ENCODE data around the gene RGS12. TPM values are rescaled to one million over a fixed set of nuclear protein-coding genes. Genes with fewer than 3 reads are reported as not detected.

The RGS12 gene
- polyA plus RNA-seq, 1 donor, result 36.4 TPM

GRCh38 chr4:3314706-3315260, 22.0 kb downstream of the RGS12 start:
- no peak for DNase-seq
- H3K27me3 ChIP-seq (ENCODE audit: control insufficient read depth, insufficient read depth, low read length), result no peaks in the 10 kb centered on the region
- no peak overlapping the region for H3K27ac ChIP-seq (ENCODE audit: low read length)
- H3K36me3 ChIP-seq (ENCODE audit: control insufficient read depth, insufficient read depth, low read length), result peaks cover 27% of the 10 kb centered on the region
- no peaks in the 10 kb centered on the region for H3K9me3 ChIP-seq (ENCODE audit: control insufficient read depth, low read depth, low read length)
- no CpG with 5 or more reads among the region's 13 CpGs for WGBS (ENCODE audit: insufficient coverage, low lambda C conversion rate)
- H3K4me3 ChIP-seq (ENCODE audit: low read length), result no peak overlapping the region
- peaks cover 15% of the 10 kb centered on the region for H3K4me1 ChIP-seq (ENCODE audit: control insufficient read depth, insufficient read depth, low read length)

DNA sequence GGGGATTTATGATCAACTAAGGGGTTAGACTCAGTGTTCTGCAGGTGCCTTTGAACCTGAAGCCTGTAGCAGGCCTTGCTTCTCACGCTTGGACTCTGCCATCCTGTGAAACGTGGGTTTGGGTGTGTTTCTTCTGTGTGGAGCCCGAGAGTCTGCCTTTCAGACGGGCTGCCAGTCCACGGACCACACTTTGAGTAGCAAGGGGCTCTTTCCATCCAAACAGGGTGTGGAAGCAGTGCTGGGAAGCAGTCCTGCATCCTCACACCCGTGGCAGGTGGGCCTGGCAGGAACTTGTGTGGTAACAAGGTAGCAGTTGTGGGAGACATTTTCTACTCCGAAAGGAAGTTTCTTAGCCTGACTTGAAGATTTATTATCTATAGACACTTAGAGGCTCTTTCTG, 22.7 kb downstream of the RGS12 start:
- Histone ChIP-seq H3K4me3 (ENCODE audit: low read length) (no peak overlapping the region), H3K27me3 (ENCODE audit: control insufficient read depth, insufficient read depth, low read length) (no peaks in the 10 kb centered on the region), H3K9me3 (ENCODE audit: control insufficient read depth, low read depth, low read length) (no peaks in the 10 kb centered on the region), H3K4me1 (ENCODE audit: control insufficient read depth, insufficient read depth, low read length) (peaks cover 15% of the 10 kb centered on the region), H3K36me3 (ENCODE audit: control insufficient read depth, insufficient read depth, low read length) (peaks cover 27% of the 10 kb centered on the region), H3K27ac (ENCODE audit: low read length) (no peak overlapping the region)
- no peak for DNase-seq
- 80% methylated on average over 1 of the region's 7 CpGs for WGBS (ENCODE audit: insufficient coverage, low lambda C conversion rate)

DNA sequence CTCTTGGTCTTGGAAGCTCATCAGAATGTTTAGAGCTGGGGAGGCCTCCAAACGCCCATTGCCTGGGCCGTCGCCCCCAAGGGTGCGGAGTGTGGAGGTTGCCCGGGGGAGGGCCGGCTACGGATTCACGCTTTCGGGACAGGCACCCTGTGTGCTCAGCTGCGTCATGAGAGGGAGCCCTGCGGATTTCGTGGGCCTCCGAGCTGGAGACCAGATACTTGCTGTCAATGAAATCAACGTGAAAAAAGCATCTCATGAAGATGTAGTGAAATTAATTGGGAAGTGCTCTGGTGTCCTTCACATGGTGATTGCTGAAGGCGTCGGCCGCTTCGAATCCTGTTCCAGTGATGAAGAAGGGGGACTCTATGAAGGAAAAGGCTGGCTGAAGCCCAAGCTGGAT, 23.3 kb downstream of the RGS12 start:
- H3K27ac ChIP-seq (ENCODE audit: low read length), result no peak overlapping the region
- H3K9me3 ChIP-seq (ENCODE audit: control insufficient read depth, low read depth, low read length), result no peaks in the 10 kb centered on the region
- no CpG with 5 or more reads among the region's 18 CpGs for WGBS (ENCODE audit: insufficient coverage, low lambda C conversion rate)
- H3K27me3 ChIP-seq (ENCODE audit: control insufficient read depth, insufficient read depth, low read length), result no peaks in the 10 kb centered on the region
- H3K36me3 ChIP-seq (ENCODE audit: control insufficient read depth, insufficient read depth, low read length), result peaks cover 27% of the 10 kb centered on the region
- no peak for DNase-seq
- peaks cover 21% of the 10 kb centered on the region for H3K4me1 ChIP-seq (ENCODE audit: control insufficient read depth, insufficient read depth, low read length)
- H3K4me3 ChIP-seq (ENCODE audit: low read length), result no peak overlapping the region

DNA sequence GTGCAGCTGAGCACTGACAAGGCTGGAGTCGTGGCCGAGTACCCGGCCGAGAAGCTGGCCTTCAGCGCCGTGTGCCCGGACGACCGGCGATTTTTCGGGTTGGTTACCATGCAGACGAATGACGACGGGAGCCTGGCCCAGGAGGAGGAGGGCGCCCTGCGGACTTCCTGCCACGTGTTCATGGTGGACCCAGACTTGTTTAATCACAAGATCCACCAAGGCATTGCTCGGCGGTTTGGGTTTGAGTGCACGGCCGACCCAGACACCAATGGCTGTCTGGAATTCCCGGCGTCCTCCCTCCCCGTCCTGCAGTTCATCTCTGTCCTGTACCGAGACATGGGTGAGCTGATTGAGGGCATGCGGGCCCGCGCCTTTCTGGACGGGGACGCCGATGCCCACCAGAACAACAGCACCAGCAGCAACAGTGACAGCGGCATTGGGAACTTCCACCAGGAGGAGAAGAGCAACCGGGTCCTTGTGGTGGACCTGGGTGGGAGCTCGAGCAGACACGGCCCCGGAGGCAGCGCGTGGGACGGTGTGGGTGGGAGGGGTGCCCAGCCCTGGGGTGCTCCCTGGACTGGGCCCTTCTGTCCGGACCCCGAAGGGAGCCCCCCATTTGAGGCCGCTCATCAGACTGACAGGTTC, 24.3 kb downstream of the RGS12 start:
- H3K27ac ChIP-seq (ENCODE audit: low read length), result no peak overlapping the region
- no peaks in the 10 kb centered on the region for H3K27me3 ChIP-seq (ENCODE audit: control insufficient read depth, insufficient read depth, low read length)
- no CpG with 5 or more reads among the region's 42 CpGs for WGBS (ENCODE audit: insufficient coverage, low lambda C conversion rate)
- H3K4me3 ChIP-seq (ENCODE audit: low read length), result no peak overlapping the region
- no peaks in the 10 kb centered on the region for H3K9me3 ChIP-seq (ENCODE audit: control insufficient read depth, low read depth, low read length)
- peaks cover 27% of the 10 kb centered on the region for H3K36me3 ChIP-seq (ENCODE audit: control insufficient read depth, insufficient read depth, low read length)
- H3K4me1 ChIP-seq (ENCODE audit: control insufficient read depth, insufficient read depth, low read length), result peaks cover 18% of the 10 kb centered on the region
- DNase-seq, result no peak

DNA sequence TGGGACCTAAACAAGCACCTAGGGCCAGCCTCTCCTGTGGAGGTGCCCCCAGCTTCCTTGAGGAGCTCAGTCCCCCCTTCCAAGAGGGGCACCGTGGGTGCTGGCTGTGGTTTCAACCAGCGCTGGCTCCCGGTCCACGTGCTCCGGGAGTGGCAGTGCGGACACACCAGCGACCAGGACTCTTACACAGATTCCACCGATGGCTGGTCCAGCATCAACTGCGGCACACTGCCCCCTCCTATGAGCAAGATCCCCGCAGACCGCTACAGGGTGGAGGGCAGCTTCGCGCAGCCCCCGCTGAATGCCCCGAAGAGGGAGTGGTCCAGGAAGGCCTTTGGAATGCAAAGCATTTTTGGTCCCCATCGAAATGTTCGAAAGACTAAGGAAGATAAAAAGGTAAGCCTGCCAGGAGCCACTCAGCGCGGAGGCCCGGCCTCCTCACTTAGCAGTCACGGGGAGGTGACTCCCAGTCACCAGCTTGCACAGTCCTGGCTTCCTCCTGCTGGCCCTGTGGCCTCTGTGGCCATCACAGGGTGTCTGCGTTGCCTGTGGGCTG, 24.9 kb downstream of the RGS12 start:
- no peak overlapping the region for H3K27ac ChIP-seq (ENCODE audit: low read length)
- WGBS (ENCODE audit: insufficient coverage, low lambda C conversion rate), result no CpG with 5 or more reads among the region's 22 CpGs

GRCh38 chr4:3318561-3319021, 25.8 kb downstream of the RGS12 start:
- Histone ChIP-seq H3K4me3 (ENCODE audit: low read length) (no peak overlapping the region), H3K9me3 (ENCODE audit: control insufficient read depth, low read depth, low read length) (no peaks in the 10 kb centered on the region), H3K4me1 (ENCODE audit: control insufficient read depth, insufficient read depth, low read length) (peaks cover 12% of the 10 kb centered on the region), H3K27me3 (ENCODE audit: control insufficient read depth, insufficient read depth, low read length) (no peaks in the 10 kb centered on the region), H3K27ac (ENCODE audit: low read length) (no peak overlapping the region), H3K36me3 (ENCODE audit: control insufficient read depth, insufficient read depth, low read length) (peaks cover 27% of the 10 kb centered on the region)
- WGBS (ENCODE audit: insufficient coverage, low lambda C conversion rate), result no CpG with 5 or more reads among the region's 10 CpGs
- no peak for DNase-seq

More for the DNA sequence above, 24.9 kb downstream of the RGS12 start:
- peaks cover 12% of the 10 kb centered on the region for H3K4me1 ChIP-seq (ENCODE audit: control insufficient read depth, insufficient read depth, low read length)
- no peaks in the 10 kb centered on the region for H3K27me3 ChIP-seq (ENCODE audit: control insufficient read depth, insufficient read depth, low read length)
- H3K9me3 ChIP-seq (ENCODE audit: control insufficient read depth, low read depth, low read length), result no peaks in the 10 kb centered on the region
- no peak for DNase-seq
- H3K4me3 ChIP-seq (ENCODE audit: low read length), result no peak overlapping the region
- H3K36me3 ChIP-seq (ENCODE audit: control insufficient read depth, insufficient read depth, low read length), result peaks cover 27% of the 10 kb centered on the region

DNA sequence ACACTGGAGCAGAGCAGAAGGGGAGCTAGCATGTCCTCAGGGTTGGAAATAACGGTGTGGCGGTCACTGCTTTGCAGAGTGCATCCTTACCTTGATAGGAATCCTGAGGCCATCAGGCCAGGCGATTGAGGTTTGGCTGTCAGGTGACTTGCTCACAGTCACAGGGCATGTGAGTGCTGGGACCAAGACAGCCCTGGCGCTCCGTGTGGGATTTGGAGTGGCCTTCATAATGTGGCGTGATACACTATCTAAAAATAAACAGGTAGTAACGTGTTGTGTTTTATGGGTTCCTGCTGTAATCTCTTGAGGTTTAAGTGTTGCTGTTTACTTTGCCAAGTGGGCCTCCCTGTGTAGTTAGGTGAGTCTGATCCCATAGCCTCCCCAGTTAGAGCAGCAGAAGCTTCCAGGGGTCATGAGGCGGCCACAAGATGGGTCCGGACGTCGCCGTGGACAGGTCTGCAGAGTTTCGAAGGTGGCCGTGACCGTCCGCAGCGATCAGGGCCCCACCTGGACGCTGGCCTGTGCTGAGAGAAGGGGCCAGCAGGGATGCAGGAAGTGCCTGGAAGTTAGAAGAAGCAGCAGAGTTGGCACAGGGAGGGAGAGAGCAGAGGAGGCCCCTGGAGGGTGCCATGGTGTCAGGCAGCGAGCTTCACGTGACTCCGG, 27.7 kb downstream of the RGS12 start:
- no CpG with 5 or more reads among the region's 21 CpGs for WGBS (ENCODE audit: insufficient coverage, low lambda C conversion rate)
- Histone ChIP-seq H3K9me3 (ENCODE audit: control insufficient read depth, low read depth, low read length) (no peaks in the 10 kb centered on the region), H3K36me3 (ENCODE audit: control insufficient read depth, insufficient read depth, low read length) (peaks cover 27% of the 10 kb centered on the region), H3K27ac (ENCODE audit: low read length) (peak overlapping the region; percentile 23), H3K4me3 (ENCODE audit: low read length) (no peak overlapping the region), H3K4me1 (ENCODE audit: control insufficient read depth, insufficient read depth, low read length) (peaks cover 12% of the 10 kb centered on the region), H3K27me3 (ENCODE audit: control insufficient read depth, insufficient read depth, low read length) (no peaks in the 10 kb centered on the region)
- peak in 1 of 2 donors; percentile 48 for DNase-seq

GRCh38 chr4:3321295-3321889, 28.6 kb downstream of the RGS12 start:
- no peaks in the 10 kb centered on the region for H3K9me3 ChIP-seq (ENCODE audit: control insufficient read depth, low read depth, low read length)
- no peak for DNase-seq
- no CpG with 5 or more reads among the region's 14 CpGs for WGBS (ENCODE audit: insufficient coverage, low lambda C conversion rate)
- H3K36me3 ChIP-seq (ENCODE audit: control insufficient read depth, insufficient read depth, low read length), result peaks cover 22% of the 10 kb centered on the region
- H3K4me3 ChIP-seq (ENCODE audit: low read length), result no peak overlapping the region
- H3K4me1 ChIP-seq (ENCODE audit: control insufficient read depth, insufficient read depth, low read length), result peaks cover 12% of the 10 kb centered on the region
- peak overlapping the region; percentile 23 for H3K27ac ChIP-seq (ENCODE audit: low read length)
- no peaks in the 10 kb centered on the region for H3K27me3 ChIP-seq (ENCODE audit: control insufficient read depth, insufficient read depth, low read length)

DNA sequence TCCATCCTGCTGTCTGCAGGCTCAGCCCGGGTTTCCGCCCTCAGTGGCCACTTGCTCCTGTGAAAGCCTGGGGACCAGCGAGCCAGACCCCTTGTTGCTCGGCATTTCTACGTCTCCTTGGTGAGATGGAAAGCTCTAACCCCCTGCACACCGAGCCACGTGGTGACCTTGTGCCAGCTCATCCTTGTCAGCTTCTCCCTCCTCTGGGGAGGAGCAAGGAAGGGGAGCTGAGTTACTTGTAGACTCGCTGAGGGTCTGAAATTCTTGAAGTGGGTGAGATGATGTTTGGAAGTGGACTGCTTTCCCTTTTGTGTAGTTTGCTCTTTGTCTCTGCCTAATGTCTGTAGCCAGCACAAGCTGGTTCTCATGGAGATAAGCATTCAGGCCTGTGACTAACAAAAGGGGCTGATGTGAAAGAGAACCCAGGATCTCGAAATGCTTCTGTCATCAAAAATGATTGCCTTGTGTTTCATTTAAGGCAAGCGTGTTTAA, 29.3 kb downstream of the RGS12 start:
- Histone ChIP-seq H3K27me3 (ENCODE audit: control insufficient read depth, insufficient read depth, low read length) (no peaks in the 10 kb centered on the region), H3K9me3 (ENCODE audit: control insufficient read depth, low read depth, low read length) (no peaks in the 10 kb centered on the region), H3K36me3 (ENCODE audit: control insufficient read depth, insufficient read depth, low read length) (peaks cover 14% of the 10 kb centered on the region), H3K4me3 (ENCODE audit: low read length) (no peak overlapping the region), H3K27ac (ENCODE audit: low read length) (no peak overlapping the region), H3K4me1 (ENCODE audit: control insufficient read depth, insufficient read depth, low read length) (peaks cover 12% of the 10 kb centered on the region)
- DNase-seq, result no peak
- WGBS (ENCODE audit: insufficient coverage, low lambda C conversion rate), result no CpG with 5 or more reads among the region's 10 CpGs

DNA sequence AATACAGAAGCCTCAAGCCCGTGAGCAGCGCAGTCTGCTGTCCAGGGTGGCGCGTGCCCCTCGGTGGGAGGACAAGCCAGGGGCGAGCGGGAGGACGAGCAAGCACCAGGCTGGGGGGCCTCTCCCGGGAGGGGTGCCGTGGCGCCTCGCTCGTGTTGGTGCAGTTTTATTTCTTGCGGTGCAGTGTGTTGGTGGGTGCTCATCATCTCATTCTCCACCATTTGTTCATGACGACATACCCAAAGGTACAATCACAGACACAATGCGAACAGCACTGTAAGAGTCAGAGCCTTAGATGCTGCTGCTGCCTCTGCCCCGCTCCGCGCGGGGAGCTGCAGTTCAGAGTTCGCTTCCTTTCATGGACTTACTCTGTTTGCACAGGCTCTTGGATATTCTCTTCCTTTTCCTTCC, 30.3 kb downstream of the RGS12 start:
- H3K27me3 ChIP-seq (ENCODE audit: control insufficient read depth, insufficient read depth, low read length), result no peaks in the 10 kb centered on the region
- no peak overlapping the region for H3K27ac ChIP-seq (ENCODE audit: low read length)
- H3K4me3 ChIP-seq (ENCODE audit: low read length), result no peak overlapping the region
- DNase-seq, result peak in 1 of 2 donors; percentile 31
- WGBS (ENCODE audit: insufficient coverage, low lambda C conversion rate), result no CpG with 5 or more reads among the region's 21 CpGs
- H3K36me3 ChIP-seq (ENCODE audit: control insufficient read depth, insufficient read depth, low read length), result peaks cover 5% of the 10 kb centered on the region
- no peaks in the 10 kb centered on the region for H3K9me3 ChIP-seq (ENCODE audit: control insufficient read depth, low read depth, low read length)
- peaks cover 12% of the 10 kb centered on the region for H3K4me1 ChIP-seq (ENCODE audit: control insufficient read depth, insufficient read depth, low read length)
